GM21447 (cell line): ENCODE results near the gene EPHB3.
"Not testable (repeated sequence)": the region's sequence is repeated elsewhere in the genome, so short reads cannot be mapped to it uniquely, and the experiment has no call there.

ENCODE experiments used
- ATAC-seq: cut with Tn5 transposase; IDR thresholded peaks from one replicate; pipeline ENCODE4 v1.9.1; 2021; ENCODE audit not compliant: unreplicated experiment

EPHB3 gene

DNA sequence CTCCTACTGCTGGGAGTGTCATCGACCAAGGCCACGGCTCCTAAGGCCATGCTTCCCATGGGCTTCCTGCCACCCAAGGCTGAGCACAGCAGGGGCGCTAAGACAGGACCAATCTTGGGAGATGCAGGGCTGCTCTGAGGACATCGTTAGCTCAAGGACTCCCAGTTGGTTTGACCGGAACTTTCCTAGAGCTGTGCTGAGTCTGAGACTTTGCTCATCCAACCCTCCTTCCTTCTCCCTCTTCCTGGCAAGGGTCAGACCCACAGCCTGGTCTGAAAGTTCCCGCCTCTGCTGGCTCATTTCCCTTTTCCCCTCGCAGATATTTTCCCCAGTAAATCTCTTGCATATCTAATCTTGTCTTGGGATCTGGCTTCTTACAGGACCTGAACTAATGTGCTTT, 57.2 kb downstream of the EPHB3 start:
- no peak for ATAC-seq

GRCh38 chr3:184619369-184619768, 57.8 kb downstream of the EPHB3 start:
- no peak for ATAC-seq

DNA sequence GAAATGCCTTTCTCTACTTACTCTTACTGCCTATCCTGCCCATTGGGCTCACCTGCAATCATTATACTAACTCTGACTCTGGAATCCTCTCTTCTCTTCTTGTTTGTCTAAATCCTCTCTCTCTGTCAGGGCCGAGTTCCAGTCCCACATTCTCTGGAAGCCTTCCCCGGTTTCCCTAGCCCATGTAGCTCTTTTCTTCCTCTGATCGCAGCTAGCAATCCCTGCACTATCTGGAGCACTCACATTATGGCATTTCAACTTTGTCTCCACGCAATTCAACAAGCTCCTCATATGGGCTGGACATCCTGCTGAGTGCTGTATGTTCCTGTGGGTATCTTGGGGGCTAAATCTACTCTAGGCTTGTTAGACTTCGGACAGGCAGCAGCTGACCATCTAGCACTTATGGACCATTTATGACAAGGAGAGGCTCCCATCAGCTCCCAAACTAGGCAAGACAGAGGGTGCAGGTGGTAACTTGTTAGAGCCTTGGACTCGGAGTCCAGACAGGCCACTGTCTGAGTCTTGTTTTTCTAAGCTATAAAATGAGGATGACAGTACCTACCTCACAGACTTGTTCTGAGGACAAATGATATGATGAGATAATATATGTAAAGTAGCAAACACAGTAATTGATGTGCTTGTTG, 58.3 kb downstream of the EPHB3 start:
- ATAC-seq, result no peak

DNA sequence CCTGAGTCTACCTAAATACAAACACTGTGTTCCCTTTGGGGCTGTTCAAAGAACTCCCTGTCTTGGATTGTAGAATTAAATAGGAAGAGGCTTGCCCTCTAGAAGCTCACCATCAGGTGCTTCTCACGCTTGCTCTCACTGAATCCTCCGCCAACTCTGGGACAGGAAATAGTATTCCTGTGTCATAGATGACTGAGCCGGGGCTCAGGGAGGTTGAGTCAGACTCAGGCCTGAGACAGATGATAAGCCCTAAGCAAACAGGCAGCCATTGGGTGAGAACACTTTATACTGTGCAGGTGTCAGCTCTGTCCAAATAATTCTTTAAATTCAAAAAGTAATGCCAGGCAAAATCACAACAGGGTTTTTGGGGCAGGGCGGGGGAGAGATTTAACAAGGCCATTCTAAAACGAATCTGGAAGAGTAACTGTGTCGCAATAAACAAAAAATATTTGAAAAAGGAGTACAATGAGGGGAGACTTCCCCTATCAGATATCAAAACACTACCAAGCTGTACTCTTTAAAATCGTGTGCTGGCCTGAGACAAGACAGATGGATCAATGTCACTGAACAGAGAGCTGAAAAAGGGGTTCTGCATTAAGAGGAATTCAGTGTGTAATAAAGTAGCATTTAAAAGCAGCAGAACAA, 59.0 kb downstream of the EPHB3 start:
- no peak for ATAC-seq

- ATAC-seq, result not testable (repeated sequence)
Observed at GRCh38 chr3:184622156-184622555, 60.6 kb downstream of the EPHB3 start.

- no peak for ATAC-seq
Observed at GRCh38 chr3:184626923-184627322, 65.3 kb downstream of the EPHB3 start.

- no peak for ATAC-seq
Observed at GRCh38 chr3:184629555-184630160, 68.1 kb downstream of the EPHB3 start.

- ATAC-seq, result no peak
Observed at GRCh38 chr3:184630861-184631471, 69.4 kb downstream of the EPHB3 start.

GRCh38 chr3:184631472-184631861, 69.9 kb downstream of the EPHB3 start:
- ATAC-seq, result no peak
